A549 (cell line): ENCODE results near the gene NECTIN1. TPM values are rescaled to one million over a fixed set of nuclear protein-coding genes. Genes with fewer than 3 reads are reported as not detected.

ENCODE experiments used
- ATAC-seq, 2 experiments: fragments of 200-7000 bp in 1 of 2; fragments of >200 bp in 1 of 2; cut with Nextera tagmentation in 1 of 2; cut with Tn5 transposase in 1 of 2; 3 replicates each; pipeline versions ENCODE4 v1.8.0 to v1.9.1; 2018 to 2020; ENCODE audit warnings: mild to moderate bottlenecking in 1 of 2, moderate library complexity in 1 of 2
- CTCF ChIA-PET: fragments of 300-600 bp; sonication (Branson Sonifier 250); formaldehyde crosslinking; extraction: SDS; loops from one replicate; lab custom pipeline; 2021; ENCODE audit warnings: antibody characterized with exemption, inconsistent platforms; lab: Yijun Ruan, JAX
- POLR2A ChIA-PET: fragments of 350-600 bp; formaldehyde crosslinking; extraction: SDS; loops from one replicate; lab custom pipeline; 2021; ENCODE audit warnings: antibody characterized with exemption, inconsistent platforms; lab: Yijun Ruan, JAX
- DNase-seq, 2 experiments: peaks; one replicate each; pipeline versions ENCODE4 v3.0.0 to v3.0.0-alpha.2; 2011 to 2016; ENCODE audit warnings: low read depth in 1 of 2, low spot score in 1 of 2
- FAIRE-seq: peaks from 2 replicates; lab custom pipeline; 2011; peaks lifted over from hg19 to GRCh38; lab: Jason Lieb, UNC
- H3K27ac ChIP-seq, 2 experiments: fragments of >200 bp; sonication (Bioruptor Twin); formaldehyde crosslinking; 3 replicates each; pipeline ENCODE4 v1.5.1; 2016 to 2017
- H3K4me1 ChIP-seq: fragments of >200 bp; sonication (Bioruptor Twin); formaldehyde crosslinking; 3 replicates; pipeline ENCODE4 v1.6.1; 2016
- H3K4me2 ChIP-seq: fragments of >200 bp; sonication (Bioruptor Twin); formaldehyde crosslinking; 3 replicates; pipeline ENCODE4 v1.6.1; 2016
- H3K4me3 ChIP-seq: fragments of >200 bp; sonication (Bioruptor Twin); formaldehyde crosslinking; 3 replicates; pipeline ENCODE4 v1.5.1; 2016
- H3K9me3 ChIP-seq: fragments of >200 bp; sonication (Bioruptor Twin); formaldehyde crosslinking; 3 replicates; pipeline ENCODE4 v1.6.1; 2016
- BCL3 ChIP-seq: fragments of >200 bp; sonication (Bioruptor Twin); formaldehyde crosslinking; IDR thresholded peaks from 3 replicates; pipeline ENCODE4 v1.6.1; 2016
- CBX2 ChIP-seq: fragments of 200-600 bp; sonication (generic); IDR thresholded peaks from 2 replicates; pipeline ENCODE4 v1.6.1; 2016; ENCODE audit warnings: low read depth, mild to moderate bottlenecking, borderline replicate concordance
- CBX8 ChIP-seq: fragments of 200-600 bp; sonication (generic); IDR thresholded peaks from 2 replicates; pipeline ENCODE4 v1.6.1; 2016
- CHD4 ChIP-seq: fragments of 200-600 bp; sonication (generic); IDR thresholded peaks from 2 replicates; pipeline ENCODE4 v1.6.1; 2016; ENCODE audit warnings: antibody characterized with exemption, mild to moderate bottlenecking, borderline replicate concordance
- E2F6 ChIP-seq: IDR thresholded peaks from 2 replicates; pipeline ENCODE4 v1.6.1; 2012; ENCODE audit warnings: low read depth, borderline replicate concordance
- EP300 ChIP-seq, 2 experiments: fragments of >200 bp; sonication (Bioruptor Twin); formaldehyde crosslinking; IDR thresholded peaks; 2 replicates in 1 of 2; 3 replicates in 1 of 2; pipeline ENCODE4 v1.6.1; 2016 to 2017
- FOXS1 ChIP-seq: fragments of 250-450 bp; sonication (Bioruptor Pico); IDR thresholded peaks from 2 replicates; pipeline ENCODE4 v1.5.0; 2020; ENCODE audit warnings: mild to moderate bottlenecking, moderate library complexity
- HMGXB4 ChIP-seq: fragments of 250-450 bp; sonication (Bioruptor Pico); IDR thresholded peaks from 2 replicates; pipeline ENCODE4 v1.5.0; 2021; ENCODE audit warnings: mild to moderate bottlenecking, moderate library complexity, borderline replicate concordance
- HOXB13 ChIP-seq: fragments of 250-450 bp; sonication (Bioruptor Pico); IDR thresholded peaks from 2 replicates; pipeline ENCODE4 v1.5.0; 2020; ENCODE audit warnings: low read depth, mild to moderate bottlenecking, moderate library complexity
- KDM1A ChIP-seq: fragments of 200-600 bp; sonication (generic); IDR thresholded peaks from 2 replicates; pipeline ENCODE4 v1.6.1; 2016; ENCODE audit warnings: low read depth, mild to moderate bottlenecking
- MAX ChIP-seq: IDR thresholded peaks from 2 replicates; pipeline ENCODE4 v1.6.1; 2012
- MYC ChIP-seq: IDR thresholded peaks from 2 replicates; pipeline ENCODE4 v1.6.1; 2012; ENCODE audit warnings: mild to moderate bottlenecking, inconsistent platforms, low read length, improper control_type of control experiment, borderline replicate concordance
- NFE2L2 ChIP-seq: fragments of 150-350 bp; conservative IDR thresholded peaks from 2 replicates; pipeline ENCODE4 v1.6.1; 2014; ENCODE audit warnings: low read length
- PHF8 ChIP-seq: fragments of 200-600 bp; sonication (generic); IDR thresholded peaks from 2 replicates; pipeline ENCODE4 v1.6.1; 2016; ENCODE audit warnings: low read depth, mild to moderate bottlenecking, antibody characterized with exemption, moderate library complexity, borderline replicate concordance
- POLR2AphosphoS2 ChIP-seq: conservative IDR thresholded peaks from 2 replicates; pipeline ENCODE4 v1.6.1; 2012; ENCODE audit warnings: low read length, improper control_type of control experiment, inconsistent platforms
- RAD21 ChIP-seq, 2 experiments: fragments of >200 bp in 1 of 2; sonication (Bioruptor Twin) in 1 of 2; formaldehyde crosslinking in 1 of 2; IDR thresholded peaks in 1 of 2; conservative IDR thresholded peaks in 1 of 2; 2 replicates in 1 of 2; 3 replicates in 1 of 2; pipeline ENCODE4 v1.6.1; 2012 to 2018; ENCODE audit warnings: inconsistent platforms in 1 of 2
- RCOR1 ChIP-seq: fragments of 150-350 bp; IDR thresholded peaks from 2 replicates; pipeline ENCODE4 v1.6.1; 2014; ENCODE audit warnings: antibody characterized with exemption, low read length, low read depth
- RNF2 ChIP-seq: fragments of 200-600 bp; sonication (generic); IDR thresholded peaks from 2 replicates; pipeline ENCODE4 v1.6.1; 2016; ENCODE audit warnings: low read depth, mild to moderate bottlenecking, antibody characterized with exemption, moderate library complexity, borderline replicate concordance
- TP53 ChIP-seq: fragments of 250-450 bp; sonication (Bioruptor Pico); IDR thresholded peaks from 2 replicates; pipeline ENCODE4 v1.5.0; 2021; ENCODE audit warnings: mild to moderate bottlenecking, moderate library complexity
- USF2 ChIP-seq: fragments of 450-650 bp; IDR thresholded peaks from 2 replicates; pipeline ENCODE4 v1.6.1; 2014; ENCODE audit warnings: antibody characterized with exemption
- ZNF302 ChIP-seq: fragments of 250-450 bp; sonication (Bioruptor Pico); IDR thresholded peaks from 2 replicates; pipeline ENCODE4 v1.9.0; 2021; ENCODE audit warnings: inconsistent platforms, mild to moderate bottlenecking, moderate library complexity
- WGBS: methylation state at CpG from one replicate; pipeline ENCODE4 v1.1.6; 2017; ENCODE audit errors: missing lambda C conversion rate; 5-methylcytosine and 5-hydroxymethylcytosine counted together
- polyA plus RNA-seq, 4 experiments: library from polyadenylated mRNA; depleted of rRNA in 3 of 4; stranded (reverse); fragments of >200 nt; fragmentation: RNase III in 1 of 4; extraction: RNeasy Plus Mini Kit Qiagen cat#74134 plus additional on column Dnase treatment in 1 of 4; gene quantifications; 2 replicates in 3 of 4; 3 replicates in 1 of 4; pipeline ENCODE4 v1.2.3, GENCODE V29; 2011 to 2017

NECTIN1 gene
- polyA plus RNA-seq, 2 of the 4 experiments (the other 2 are of a cell fraction): 2.2 to 5.5 TPM

- no peak overlapping the region for H3K4me3 ChIP-seq
- TF ChIP-seq BCL3: no peak
- no peak for TF ChIP-seq ZNF302 (CRISPR knock-in tag)
- TF ChIP-seq FOXS1 (CRISPR knock-in tag): no peak
- TF ChIP-seq RAD21 (conservative IDR thresholded peaks at IDR 0.05 in 1 of 2, IDR thresholded peaks at IDR 0.05 in 1 of 2): no peak
- TF ChIP-seq KDM1A: no peak
- TF ChIP-seq USF2: no peak
- no peak for TF ChIP-seq RCOR1
- no peak for TF ChIP-seq E2F6
- ChIA-PET CTCF (interaction anchor here (1.0 to 2.1 kb wide), 5 partner anchors 7 to 435 kb away, joined by 3 to 9 read pairs (median 6); partner anchors contain the start of gene NECTIN1), POLR2A (no interaction called here)
- DNase-seq (no peak), FAIRE-seq (no peak), ATAC-seq (no peak)
- no peaks in the 10 kb centered on the region; the same call in 2 of the 3 replicates for H3K9me3 ChIP-seq
- H3K4me1 ChIP-seq: no peaks in the 10 kb centered on the region
- H3K27ac ChIP-seq: no peak overlapping the region
- 83% methylated on average over 7 of the region's 15 CpGs for WGBS
- no peak overlapping the region for H3K4me2 ChIP-seq
Measured at GRCh38 chr11:119673759-119674336, 55.2 kb downstream of the NECTIN1 start.

GRCh38 chr11:119673052-119673758, 55.8 kb downstream of the NECTIN1 start:
- TF ChIP-seq MAX: no peak
- TF ChIP-seq POLR2AphosphoS2: no peak
- no peak for TF ChIP-seq RAD21 (conservative IDR thresholded peaks at IDR 0.05 in 1 of 2, IDR thresholded peaks at IDR 0.05 in 1 of 2)
- TF ChIP-seq BCL3: no peak
- no peak for TF ChIP-seq CBX2
- no peak for TF ChIP-seq PHF8
- TF ChIP-seq EP300 (IDR thresholded peaks at IDR 0.05): no peak
- TF ChIP-seq TP53 (CRISPR knock-in tag): no peak
- no peak for TF ChIP-seq HMGXB4 (CRISPR knock-in tag)
- no peak for TF ChIP-seq NFE2L2
- TF ChIP-seq MYC: no peak
- TF ChIP-seq HOXB13 (CRISPR knock-in tag): no peak
- no peak for TF ChIP-seq CBX8
- no peak for TF ChIP-seq CHD4
- TF ChIP-seq RNF2: no peak
- TF ChIP-seq KDM1A: no peak
- POLR2A ChIA-PET: no interaction called here
- H3K9me3 ChIP-seq: no peaks in the 10 kb centered on the region; the same call in 2 of the 3 replicates
- ATAC-seq (no peak), DNase-seq (no peak), FAIRE-seq (no peak)
- CTCF ChIA-PET: interaction anchor here (0.9 to 1.9 kb wide), 4 partner anchors 10 to 435 kb away, joined by 3 to 9 read pairs (median 5); partner anchors contain the start of gene NECTIN1
- H3K4me3 ChIP-seq: no peak overlapping the region
- no peak overlapping the region for H3K4me2 ChIP-seq
- no peak overlapping the region for H3K27ac ChIP-seq
- no peaks in the 10 kb centered on the region for H3K4me1 ChIP-seq
- WGBS: 86% methylated on average over 5 of the region's 13 CpGs
